SJCRH30 (cell line): ENCODE measurements around the gene SYNGR1. TPM values are rescaled to one million over a fixed set of nuclear protein-coding genes. Genes with fewer than 3 reads are reported as not detected.
"Not testable (repeated sequence)": the region's sequence is repeated elsewhere in the genome, so short reads cannot be mapped to it uniquely, and the experiment has no call there.

Experiments
- DNase-seq, 2 experiments: peaks; one replicate each; pipeline ENCODE4 v3.0.0-alpha.2; 2015 to 2020
- H3K27ac ChIP-seq: fragments of 250-450 bp; sonication (Bioruptor Pico); 2 replicates; pipeline ENCODE4 v1.5.1; 2020; ENCODE audit warnings: mild to moderate bottlenecking, moderate library complexity
- H3K27me3 ChIP-seq: fragments of 250-450 bp; sonication (Bioruptor Pico); 2 replicates; pipeline ENCODE4 v1.5.1; 2020; ENCODE audit warnings: mild to moderate bottlenecking, moderate library complexity
- H3K36me3 ChIP-seq: fragments of 250-450 bp; sonication (Bioruptor Pico); 2 replicates; pipeline ENCODE4 v1.5.1; 2020; ENCODE audit warnings: mild to moderate bottlenecking, moderate library complexity
- H3K4me1 ChIP-seq: fragments of 250-450 bp; sonication (Bioruptor Pico); 2 replicates; pipeline ENCODE4 v1.5.1; 2020; ENCODE audit warnings: mild to moderate bottlenecking, moderate library complexity
- H3K4me3 ChIP-seq: fragments of 250-450 bp; sonication (Bioruptor Pico); 2 replicates; pipeline ENCODE4 v1.5.1; 2020; ENCODE audit warnings: mild to moderate bottlenecking, moderate library complexity
- H3K9me3 ChIP-seq: fragments of 250-450 bp; sonication (Bioruptor Pico); replicated peaks from 2 replicates; pipeline ENCODE4 v1.5.1; 2020; ENCODE audit warnings: mild to moderate bottlenecking, moderate library complexity
- total RNA-seq: library from RNA; depleted of rRNA; stranded (reverse); fragments of >200 nt; shearing (Covaris generic); gene quantifications from 2 replicates; pipeline ENCODE4 v1.2.3, GENCODE V29; 2014

Gene SYNGR1
- total RNA-seq, 1 experiment from 2014 or later, result 3.2 TPM

DNA sequence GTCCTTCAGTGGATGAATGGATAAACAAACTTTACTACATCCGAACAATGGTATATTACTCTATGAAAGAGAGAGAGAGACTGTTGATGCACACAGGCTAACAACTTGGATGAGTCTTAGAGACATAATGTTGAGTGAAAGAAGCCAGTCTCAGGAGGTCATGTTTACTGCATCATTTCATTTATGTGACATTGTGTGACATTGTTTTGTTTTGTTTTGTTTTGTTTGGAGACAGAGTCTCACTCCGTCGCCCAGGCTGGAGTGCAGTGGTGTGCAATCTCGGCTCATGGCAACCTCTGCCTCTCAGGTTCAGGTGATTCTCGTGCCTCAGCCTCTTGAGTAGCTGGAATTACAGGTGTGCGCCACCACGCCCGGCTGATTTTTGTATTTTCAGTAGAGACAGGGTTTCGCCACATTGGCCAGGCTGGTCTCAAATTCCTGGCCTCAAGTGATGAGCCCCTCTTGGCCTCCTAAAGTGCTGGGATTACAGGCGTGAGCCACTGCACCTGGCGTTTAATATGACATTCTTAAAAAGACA lies 62.1 kb downstream of the SYNGR1 start:
- DNase-seq, result not testable (repeated sequence)

DNA sequence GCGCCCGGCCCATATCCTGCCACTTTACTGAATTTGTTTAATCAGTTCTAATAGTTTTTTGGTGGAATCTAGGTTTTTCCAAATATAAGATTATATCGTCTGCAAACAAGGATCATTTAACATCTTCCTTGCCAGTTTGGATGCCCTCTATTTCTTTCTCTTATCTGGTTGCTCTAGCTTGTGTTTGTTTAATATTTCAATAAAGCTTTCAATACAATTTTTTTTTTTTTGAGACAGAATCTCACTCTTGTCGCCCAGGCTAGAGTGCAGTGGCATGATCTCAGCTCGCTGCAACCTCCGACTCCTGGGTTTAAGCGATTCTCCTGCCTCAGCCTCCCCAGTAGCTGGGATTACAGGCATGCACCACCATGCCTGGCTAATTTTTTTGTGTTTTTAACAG lies 63.4 kb downstream of the SYNGR1 start:
- not testable (repeated sequence) for H3K36me3 ChIP-seq, H3K4me3 ChIP-seq, H3K9me3 ChIP-seq, DNase-seq, H3K27ac ChIP-seq, H3K27me3 ChIP-seq
- peaks cover 14% of the 10 kb centered on the region for H3K4me1 ChIP-seq

More for the DNA sequence above, 62.1 kb downstream of the SYNGR1 start:
- H3K4me3 ChIP-seq, H3K36me3 ChIP-seq, H3K27ac ChIP-seq, H3K4me1 ChIP-seq, H3K9me3 ChIP-seq, H3K27me3 ChIP-seq: not testable (repeated sequence)

DNA sequence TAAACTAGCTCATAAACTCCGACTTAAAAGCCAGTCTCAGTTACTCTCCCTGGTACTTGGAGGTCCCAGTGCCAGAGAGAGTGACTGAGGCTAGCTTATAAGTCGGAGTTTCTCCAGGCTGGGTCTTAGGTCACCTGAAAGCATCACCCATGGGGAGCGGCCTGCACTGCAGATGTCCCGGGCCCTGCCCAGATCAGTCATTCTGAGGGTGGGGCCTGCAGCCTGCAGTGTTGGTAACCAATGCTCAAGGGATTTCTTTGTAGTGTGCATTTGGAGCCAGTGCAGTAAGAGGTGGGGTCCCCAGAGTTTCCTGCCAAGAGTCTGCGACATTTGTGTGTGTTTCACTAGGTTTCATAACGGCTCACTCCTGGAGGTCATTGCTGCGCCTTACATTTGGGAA lies 64.6 kb downstream of the SYNGR1 start:
- Histone ChIP-seq H3K4me3 (no peak overlapping the region), H3K4me1 (peaks cover 23% of the 10 kb centered on the region), H3K27ac (no peak overlapping the region), H3K27me3 (no peaks in the 10 kb centered on the region), H3K36me3 (no peaks in the 10 kb centered on the region), H3K9me3 (no peaks in the 10 kb centered on the region)
- DNase-seq, result no peak

DNA sequence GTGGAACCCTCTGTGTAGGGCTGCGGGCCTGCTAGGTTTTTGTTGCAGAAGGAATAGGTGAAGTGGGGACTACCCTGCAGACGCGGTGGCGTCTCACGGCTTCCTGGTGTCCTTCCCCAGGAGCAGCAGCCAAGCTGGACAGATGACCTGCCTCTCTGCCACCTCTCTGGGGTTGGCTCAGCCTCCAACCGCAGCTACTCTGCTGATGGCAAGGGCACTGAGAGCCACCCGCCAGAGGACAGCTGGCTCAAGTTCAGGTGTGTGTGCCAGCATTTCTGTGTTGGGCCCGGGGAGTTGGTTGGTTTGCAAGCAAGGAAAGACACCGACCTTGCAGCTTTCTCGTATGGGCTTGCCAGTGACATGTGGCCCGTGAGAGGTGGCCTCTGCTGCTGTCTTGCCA lies 65.1 kb downstream of the SYNGR1 start:
- Histone ChIP-seq H3K27me3 (no peaks in the 10 kb centered on the region), H3K4me3 (no peak overlapping the region), H3K4me1 (peaks cover 23% of the 10 kb centered on the region), H3K36me3 (no peaks in the 10 kb centered on the region), H3K9me3 (no peaks in the 10 kb centered on the region), H3K27ac (no peak overlapping the region)
- no peak for DNase-seq

DNA sequence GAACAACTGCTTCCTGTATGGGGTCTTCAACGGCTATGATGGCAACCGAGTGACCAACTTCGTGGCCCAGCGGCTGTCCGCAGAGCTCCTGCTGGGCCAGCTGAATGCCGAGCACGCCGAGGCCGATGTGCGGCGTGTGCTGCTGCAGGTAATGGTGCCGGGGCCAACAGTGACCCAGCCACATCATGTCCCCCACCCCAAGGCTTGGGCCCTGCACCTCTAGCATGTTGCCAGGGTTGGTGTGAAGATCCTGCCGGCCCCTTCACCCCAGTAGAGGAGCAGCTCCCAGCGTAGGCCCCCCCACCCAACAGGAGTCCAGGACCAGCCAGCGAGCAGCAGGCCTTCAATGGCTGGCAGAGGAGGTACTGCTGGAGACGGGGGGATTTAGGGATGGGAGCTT lies 65.7 kb downstream of the SYNGR1 start:
- Histone ChIP-seq H3K36me3 (no peaks in the 10 kb centered on the region), H3K27me3 (no peaks in the 10 kb centered on the region)

DNA sequence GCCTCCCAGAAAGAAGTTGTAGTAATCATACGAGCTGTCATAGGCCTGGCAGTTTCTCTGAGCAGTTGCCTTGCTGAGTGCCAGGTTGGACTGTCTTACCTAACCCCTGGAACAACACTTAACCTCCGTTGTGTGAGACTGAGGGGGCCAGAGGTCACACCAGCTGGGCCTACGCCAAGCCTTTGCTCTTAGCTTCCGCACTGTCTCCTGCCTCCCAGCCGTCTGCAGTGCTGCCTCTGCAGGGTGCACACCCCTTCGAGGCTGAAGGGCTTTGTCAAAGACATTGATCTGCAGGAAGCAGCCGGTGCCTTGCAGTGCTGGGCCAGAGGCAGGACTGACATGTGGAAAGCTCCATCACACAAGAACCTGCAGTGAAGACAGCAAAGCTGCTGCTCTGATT lies 66.5 kb downstream of the SYNGR1 start:
- DNase-seq, result no peak

More for the DNA sequence above, 65.7 kb downstream of the SYNGR1 start:
- peaks cover 23% of the 10 kb centered on the region for H3K4me1 ChIP-seq
- H3K4me3 ChIP-seq, result no peak overlapping the region
- H3K27ac ChIP-seq, result no peak overlapping the region
- no peaks in the 10 kb centered on the region for H3K9me3 ChIP-seq
- no peak for DNase-seq

DNA sequence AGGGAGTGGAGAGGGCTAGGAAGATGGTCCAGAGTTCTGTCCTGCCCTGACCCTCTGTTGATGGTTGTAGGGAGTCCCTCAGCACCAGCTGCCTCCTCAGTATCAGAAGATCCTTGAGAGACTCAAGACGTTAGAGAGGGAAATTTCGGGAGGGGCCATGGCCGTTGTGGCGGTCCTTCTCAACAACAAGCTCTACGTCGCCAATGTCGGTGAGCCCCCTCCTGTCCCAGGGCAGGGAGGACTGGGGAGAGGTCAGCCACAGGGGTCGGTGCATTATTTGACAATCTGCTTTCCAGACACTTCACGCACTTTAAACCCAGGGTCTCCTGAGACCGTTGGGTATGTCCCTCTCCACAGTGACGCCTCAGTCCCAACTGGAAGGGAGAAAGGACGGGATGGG lies 67.8 kb downstream of the SYNGR1 start:
- no peaks in the 10 kb centered on the region for H3K36me3 ChIP-seq
- no peaks in the 10 kb centered on the region for H3K27me3 ChIP-seq
- peaks cover 18% of the 10 kb centered on the region for H3K4me1 ChIP-seq
- no peaks in the 10 kb centered on the region for H3K9me3 ChIP-seq
- H3K4me3 ChIP-seq, result no peak overlapping the region
- H3K27ac ChIP-seq, result peak overlapping the region; percentile 52
- no peak for DNase-seq

More for the DNA sequence above, 66.5 kb downstream of the SYNGR1 start:
- H3K4me1 ChIP-seq, result peaks cover 23% of the 10 kb centered on the region
- no peaks in the 10 kb centered on the region for H3K36me3 ChIP-seq
- H3K9me3 ChIP-seq, result no peaks in the 10 kb centered on the region
- no peak overlapping the region for H3K4me3 ChIP-seq
- H3K27ac ChIP-seq, result no peak overlapping the region
- H3K27me3 ChIP-seq, result no peaks in the 10 kb centered on the region

DNA sequence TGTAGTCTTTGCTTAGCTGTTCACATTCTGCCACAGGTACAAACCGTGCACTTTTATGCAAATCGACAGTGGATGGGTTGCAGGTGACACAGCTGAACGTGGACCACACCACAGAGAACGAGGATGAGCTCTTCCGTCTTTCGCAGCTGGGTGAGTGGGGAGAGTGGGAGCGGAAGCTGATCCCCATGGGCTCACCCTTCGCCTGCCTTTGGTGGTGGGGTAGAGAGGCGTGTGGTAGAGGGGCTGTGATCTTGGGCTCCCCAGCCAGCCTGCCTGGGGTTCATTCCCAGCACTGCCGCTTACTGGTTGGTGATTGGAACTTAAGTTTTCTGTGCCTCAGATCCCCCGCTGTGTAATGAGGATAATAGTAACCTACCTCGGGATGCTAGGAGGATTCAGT lies 68.9 kb downstream of the SYNGR1 start:
- no peaks in the 10 kb centered on the region for H3K36me3 ChIP-seq
- H3K4me1 ChIP-seq, result peaks cover 18% of the 10 kb centered on the region
- no peaks in the 10 kb centered on the region for H3K27me3 ChIP-seq
- no peak overlapping the region for H3K4me3 ChIP-seq
- H3K9me3 ChIP-seq, result no peaks in the 10 kb centered on the region
- H3K27ac ChIP-seq, result peak overlapping the region; percentile 52
- DNase-seq, result no peak

DNA sequence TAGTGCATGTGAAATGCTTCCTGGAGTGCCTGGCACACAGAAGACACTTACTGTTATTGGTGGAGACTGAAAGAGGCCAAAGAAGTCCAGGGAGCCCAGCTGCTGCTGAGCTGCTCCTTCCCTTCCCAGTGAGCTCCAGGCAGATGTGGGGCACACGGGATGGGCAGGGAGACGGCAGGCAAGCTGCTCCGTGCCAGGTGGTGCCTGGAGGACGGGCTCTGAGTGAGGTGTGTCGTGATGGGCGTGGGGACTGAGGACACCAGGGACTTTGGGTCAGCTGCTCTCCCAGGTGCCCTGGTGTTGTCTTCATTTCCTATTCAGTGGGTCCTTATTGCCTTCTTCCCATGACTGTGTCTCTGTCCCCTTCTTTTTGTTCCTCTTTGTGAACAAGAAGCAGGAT lies 69.3 kb downstream of the SYNGR1 start:
- Histone ChIP-seq H3K36me3 (no peaks in the 10 kb centered on the region), H3K9me3 (no peaks in the 10 kb centered on the region), H3K27ac (peak overlapping the region; percentile 52), H3K27me3 (no peaks in the 10 kb centered on the region), H3K4me1 (peaks cover 18% of the 10 kb centered on the region), H3K4me3 (no peak overlapping the region)
- DNase-seq, result no peak

DNA sequence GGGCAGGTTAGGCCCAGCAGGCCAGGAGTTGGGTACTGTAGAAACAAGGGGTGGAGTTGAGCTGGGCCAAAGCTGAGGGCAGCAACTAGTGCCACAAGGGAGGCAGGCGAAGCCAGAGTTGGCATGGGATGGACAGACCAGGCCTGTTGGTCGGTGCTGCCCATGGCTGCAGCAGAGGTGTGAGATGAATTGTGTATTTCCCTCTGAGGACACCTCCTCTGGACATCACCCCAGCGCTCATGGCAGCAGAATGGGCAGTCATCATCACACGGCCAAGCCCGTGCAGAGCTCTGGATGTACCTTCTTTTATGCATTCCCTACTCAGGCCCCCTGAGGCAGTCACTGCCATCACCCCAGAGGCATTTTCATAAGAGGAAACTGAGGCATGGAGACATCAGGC lies 70.1 kb downstream of the SYNGR1 start:
- Histone ChIP-seq H3K4me3 (no peak overlapping the region), H3K9me3 (no peaks in the 10 kb centered on the region), H3K27ac (no peak overlapping the region), H3K27me3 (no peaks in the 10 kb centered on the region), H3K4me1 (peaks cover 18% of the 10 kb centered on the region), H3K36me3 (no peaks in the 10 kb centered on the region)
- no peak for DNase-seq

DNA sequence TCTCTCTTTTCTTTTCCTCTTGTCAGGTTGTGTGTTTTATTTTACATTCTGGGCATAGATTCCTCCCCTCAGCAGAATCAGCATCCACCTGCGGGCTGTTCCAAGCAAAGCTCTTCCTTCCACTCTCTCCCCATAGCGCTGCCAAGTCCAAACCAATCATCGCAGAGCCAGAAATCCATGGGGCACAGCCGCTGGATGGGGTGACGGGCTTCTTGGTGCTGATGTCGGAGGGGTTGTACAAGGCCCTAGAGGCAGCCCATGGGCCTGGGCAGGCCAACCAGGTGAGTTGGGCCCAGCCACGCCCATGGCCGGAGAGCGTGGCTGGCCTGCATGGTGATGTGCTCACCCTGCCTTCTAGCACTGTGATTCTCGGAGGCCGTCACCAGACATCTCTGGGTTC lies 71.9 kb downstream of the SYNGR1 start:
- peaks cover 18% of the 10 kb centered on the region for H3K4me1 ChIP-seq
- H3K36me3 ChIP-seq, result no peaks in the 10 kb centered on the region
- no peak overlapping the region for H3K4me3 ChIP-seq
- H3K27ac ChIP-seq, result no peak overlapping the region
- DNase-seq, result no peak
- no peaks in the 10 kb centered on the region for H3K27me3 ChIP-seq
- H3K9me3 ChIP-seq, result no peaks in the 10 kb centered on the region

DNA sequence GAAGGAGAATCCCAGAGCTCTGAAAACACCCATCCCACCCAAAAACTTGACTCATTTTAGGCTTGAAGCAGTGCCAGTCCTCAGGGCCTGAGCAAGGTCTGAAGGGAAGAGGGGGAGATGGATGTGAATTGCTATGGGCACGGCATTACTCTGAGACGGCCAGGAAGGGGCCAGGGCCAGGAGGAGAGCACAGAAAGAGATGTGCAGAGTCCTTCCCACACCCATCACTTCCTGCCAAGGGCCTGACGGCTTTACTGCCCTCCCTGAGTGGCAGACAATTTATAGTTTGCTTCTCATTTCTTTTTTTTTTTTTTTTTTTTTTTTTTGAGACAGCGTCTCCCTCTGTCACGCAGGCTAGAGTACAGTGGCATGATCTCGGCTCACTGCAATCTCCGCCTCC lies 72.3 kb downstream of the SYNGR1 start:
- Histone ChIP-seq H3K36me3 (no peaks in the 10 kb centered on the region), H3K27me3 (no peaks in the 10 kb centered on the region), H3K27ac (no peak overlapping the region), H3K4me1 (peaks cover 18% of the 10 kb centered on the region), H3K9me3 (no peaks in the 10 kb centered on the region), H3K4me3 (no peak overlapping the region)
- no peak for DNase-seq

DNA sequence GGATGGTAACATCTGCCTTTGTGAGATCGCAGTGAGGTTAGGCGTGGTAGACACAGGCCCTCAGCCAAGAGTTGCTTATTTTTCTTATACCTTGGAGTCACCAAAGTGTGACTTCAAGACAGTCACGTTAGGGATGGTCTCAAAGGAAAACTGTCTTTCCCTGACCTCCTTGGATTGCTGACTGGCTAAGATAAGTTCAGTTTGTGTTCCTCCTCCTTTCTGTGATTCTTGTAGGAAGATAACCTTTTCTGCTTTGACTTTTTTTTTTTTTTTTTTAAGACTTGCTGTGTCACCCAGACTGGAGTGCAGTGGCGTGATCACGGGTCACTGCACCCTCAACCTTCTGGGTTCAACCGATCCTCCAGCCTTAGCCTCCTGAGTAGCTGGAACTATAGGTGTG lies 72.9 kb downstream of the SYNGR1 start:
- DNase-seq, result no peak
- Histone ChIP-seq H3K27me3 (no peaks in the 10 kb centered on the region), H3K36me3 (no peaks in the 10 kb centered on the region), H3K4me3 (no peak overlapping the region), H3K9me3 (no peaks in the 10 kb centered on the region), H3K27ac (no peak overlapping the region), H3K4me1 (peaks cover 14% of the 10 kb centered on the region)

DNA sequence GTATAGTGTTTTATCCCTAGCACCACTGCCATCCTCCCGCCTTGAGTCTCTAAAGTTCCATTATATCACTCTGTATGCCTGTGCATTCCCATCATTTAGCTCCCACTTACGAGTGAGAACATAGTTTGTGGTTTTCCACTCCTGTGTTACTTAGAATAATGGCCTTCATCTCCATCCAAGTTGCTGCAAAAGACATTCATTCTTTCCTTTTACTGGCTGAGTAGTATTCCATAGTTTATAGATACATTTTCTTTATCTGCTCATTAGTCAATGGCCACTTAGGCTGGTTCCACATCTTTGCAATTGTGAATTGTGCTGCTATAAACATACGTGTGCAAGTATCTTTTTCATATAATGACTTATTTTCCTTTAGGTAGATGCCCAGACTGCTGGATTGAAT lies 74.2 kb downstream of the SYNGR1 start:
- H3K4me3 ChIP-seq, result no peak overlapping the region
- H3K27ac ChIP-seq, result no peak overlapping the region
- H3K27me3 ChIP-seq, result no peaks in the 10 kb centered on the region
- H3K36me3 ChIP-seq, result no peaks in the 10 kb centered on the region
- DNase-seq, result no peak
- no peaks in the 10 kb centered on the region for H3K9me3 ChIP-seq
- peaks cover 10% of the 10 kb centered on the region; the same call in 1 of the 2 replicates for H3K4me1 ChIP-seq

DNA sequence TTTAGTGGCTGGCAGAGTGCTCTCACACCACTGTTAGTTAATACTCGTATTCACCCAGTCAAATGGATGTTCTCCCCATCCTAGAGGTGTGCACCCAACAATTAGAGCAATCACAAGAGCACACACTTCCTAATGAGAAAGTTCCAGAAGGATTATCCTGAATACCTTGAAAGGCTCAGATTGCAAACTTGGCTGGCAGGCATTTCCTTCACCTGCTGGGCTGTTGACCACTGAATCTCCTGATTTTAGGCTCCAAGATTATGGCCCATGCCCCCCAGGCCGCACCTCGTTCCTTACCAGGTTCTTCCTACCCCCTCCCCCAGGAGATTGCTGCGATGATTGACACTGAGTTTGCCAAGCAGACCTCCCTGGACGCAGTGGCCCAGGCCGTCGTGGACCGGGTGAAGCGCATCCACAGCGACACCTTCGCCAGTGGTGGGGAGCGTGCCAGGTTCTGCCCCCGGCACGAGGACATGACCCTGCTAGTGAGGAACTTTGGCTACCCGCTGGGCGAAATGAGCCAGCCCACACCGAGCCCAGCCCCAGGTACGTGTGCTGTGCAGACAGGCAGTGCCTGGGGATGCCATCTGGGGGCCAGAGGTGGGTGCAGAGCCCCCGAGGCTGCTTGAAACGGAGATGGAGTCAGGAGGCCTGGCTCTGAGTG lies 76.7 kb downstream of the SYNGR1 start:
- peaks cover 11% of the 10 kb centered on the region; the same call in 1 of the 2 replicates for H3K4me1 ChIP-seq
- DNase-seq, result no peak
- no peak overlapping the region for H3K4me3 ChIP-seq
- H3K9me3 ChIP-seq, result no peaks in the 10 kb centered on the region
- H3K27me3 ChIP-seq, result no peaks in the 10 kb centered on the region
- H3K27ac ChIP-seq, result no peak overlapping the region
- H3K36me3 ChIP-seq, result no peaks in the 10 kb centered on the region
